ENCODE data around the gene RHOH.

The RHOH gene

DNA sequence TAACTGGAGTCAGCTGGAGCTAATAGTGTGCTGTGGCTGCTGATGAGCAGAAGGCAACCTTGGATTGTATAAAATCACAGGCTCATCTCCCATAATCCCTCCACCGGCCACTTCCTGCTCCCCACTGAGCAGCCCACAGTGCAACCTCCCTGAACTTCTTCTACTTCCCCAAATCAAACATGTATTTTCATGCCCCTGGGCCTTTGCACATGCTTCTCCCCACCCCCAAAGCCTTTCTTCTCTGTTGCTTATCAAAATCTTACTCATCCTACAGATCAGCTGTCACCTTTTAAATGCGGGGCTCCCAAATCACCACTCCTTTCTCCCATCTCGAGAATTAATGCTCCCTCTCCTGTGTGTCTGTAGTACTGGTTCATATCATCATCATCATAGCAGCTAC, 35.8 kb downstream of the RHOH start:
- DNase-seq (ENCODE audit: extremely low read depth in 1 of 2, low read depth in 1 of 2), result no peak

DNA sequence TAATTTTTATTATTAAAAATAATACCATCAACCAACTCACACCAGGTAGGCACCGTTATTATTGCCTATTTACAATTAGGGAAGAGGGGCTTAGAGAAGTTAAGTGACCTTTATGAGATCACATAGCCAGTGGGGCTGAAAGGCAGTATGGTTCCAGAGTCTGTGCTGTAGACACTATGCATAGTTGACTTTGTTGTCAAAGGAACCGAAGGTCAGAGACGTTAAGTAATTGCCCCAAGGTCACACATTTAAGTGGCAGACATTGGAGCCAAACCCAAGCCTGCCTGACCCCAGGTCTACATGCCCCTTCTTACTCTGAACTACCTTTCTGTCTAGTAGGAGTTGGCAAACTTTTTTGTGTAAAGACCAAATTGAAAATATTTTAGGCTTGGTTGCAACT, 36.4 kb downstream of the RHOH start:
- DNase-seq (ENCODE audit: extremely low read depth in 1 of 2, low read depth in 1 of 2), result no peak

DNA sequence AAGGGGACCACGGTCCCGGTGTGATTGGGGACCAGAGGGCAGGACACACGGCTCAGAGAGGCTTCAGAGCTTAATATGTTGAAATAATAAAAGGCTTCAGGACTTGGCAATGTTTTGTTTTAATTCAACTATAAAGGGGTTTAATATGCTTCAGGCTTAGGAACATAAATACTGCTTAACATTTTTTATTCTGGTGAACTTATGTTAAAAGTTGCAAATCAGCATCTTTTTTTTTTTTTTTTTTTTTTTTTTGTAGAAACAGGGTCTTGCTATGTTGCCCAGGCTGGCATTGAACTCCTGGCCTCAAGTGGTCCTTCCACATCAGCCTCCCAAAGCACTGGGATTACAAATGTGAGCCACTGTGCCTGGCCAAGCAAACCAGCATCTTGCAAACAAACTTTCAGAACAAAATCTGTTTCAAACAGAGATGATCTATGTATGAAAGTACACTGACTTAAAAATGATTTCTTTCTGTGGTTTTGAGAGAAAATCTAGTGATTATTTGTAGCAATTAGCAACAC, 37.7 kb downstream of the RHOH start:
- no peak for DNase-seq (ENCODE audit: extremely low read depth in 1 of 2, low read depth in 1 of 2)

DNA sequence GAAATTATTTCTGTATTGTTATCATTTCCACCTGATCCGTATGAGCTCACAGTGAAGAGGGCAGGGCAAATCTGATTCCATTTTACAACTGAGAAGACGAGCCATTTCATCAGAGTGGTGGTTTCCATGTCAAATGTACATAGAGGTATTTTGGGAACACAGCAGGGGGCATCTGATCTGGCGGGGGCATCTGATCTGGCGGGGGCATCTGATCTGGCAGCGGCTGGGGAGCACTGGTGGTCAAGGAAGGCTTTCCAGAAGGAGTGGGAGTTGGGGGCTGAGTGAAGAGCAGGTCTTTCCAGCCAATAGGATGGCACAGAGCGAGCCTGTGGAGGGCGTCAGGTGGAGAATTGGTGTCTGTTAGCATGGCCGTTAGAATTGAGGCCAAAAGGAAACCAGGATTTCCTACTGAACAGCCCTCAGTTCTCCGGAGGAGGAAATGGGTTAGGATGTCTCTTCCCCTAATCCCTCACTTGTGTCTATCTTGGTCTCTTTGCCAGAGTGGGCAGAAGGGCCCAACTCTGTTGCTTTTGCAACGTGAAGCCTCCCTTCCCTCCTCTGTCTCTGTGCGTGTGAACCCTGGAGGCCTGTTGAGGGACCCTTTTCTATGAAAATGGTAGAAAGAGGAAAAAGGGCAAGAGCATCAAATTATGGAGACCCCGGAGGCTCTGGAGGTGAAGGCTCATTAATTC, 41.3 kb downstream of the RHOH start:
- no peak for DNase-seq (ENCODE audit: extremely low read depth in 1 of 2, low read depth in 1 of 2)

DNA sequence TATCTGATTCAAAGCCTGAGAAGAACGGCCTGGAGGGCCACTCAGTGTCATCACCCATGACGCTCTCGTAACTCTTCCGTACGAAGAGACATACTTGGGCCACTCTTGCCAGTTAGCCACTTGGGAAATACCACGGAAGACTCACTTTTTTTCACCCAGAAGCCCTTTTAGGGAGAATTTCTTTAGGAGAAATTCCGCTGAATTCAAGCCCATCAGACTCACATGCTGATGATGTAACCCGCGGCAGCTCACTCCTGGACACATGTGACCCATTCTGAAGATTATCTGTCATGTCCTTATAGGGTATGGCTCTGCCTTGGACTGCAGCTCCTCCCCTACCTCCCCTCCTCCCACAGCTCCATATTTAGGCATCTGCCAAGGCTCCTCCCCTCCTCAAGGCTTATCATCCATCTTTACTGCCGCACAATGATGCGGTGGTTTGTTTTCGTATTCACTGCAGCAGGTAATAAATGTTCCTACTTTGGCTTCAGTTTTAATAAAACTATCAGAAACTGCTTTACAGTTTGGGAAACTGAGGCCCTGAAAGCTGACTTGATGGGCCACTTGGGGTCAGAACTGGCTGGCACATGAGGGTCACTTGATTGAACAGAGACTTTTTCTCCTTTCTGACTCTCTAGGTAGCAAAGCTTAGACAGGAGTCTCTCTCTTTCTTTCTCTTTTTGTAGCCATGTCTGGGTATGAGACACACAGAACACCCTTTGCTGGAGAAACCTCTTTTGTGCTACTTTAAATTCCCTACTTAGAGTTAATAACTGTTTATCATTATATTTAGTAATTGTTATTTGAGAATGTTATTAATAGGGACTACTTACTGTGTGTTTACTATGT, 42.1 kb downstream of the RHOH start:
- peak; percentile 50 for DNase-seq (ENCODE audit: extremely low read depth in 1 of 2, low read depth in 1 of 2)

DNA sequence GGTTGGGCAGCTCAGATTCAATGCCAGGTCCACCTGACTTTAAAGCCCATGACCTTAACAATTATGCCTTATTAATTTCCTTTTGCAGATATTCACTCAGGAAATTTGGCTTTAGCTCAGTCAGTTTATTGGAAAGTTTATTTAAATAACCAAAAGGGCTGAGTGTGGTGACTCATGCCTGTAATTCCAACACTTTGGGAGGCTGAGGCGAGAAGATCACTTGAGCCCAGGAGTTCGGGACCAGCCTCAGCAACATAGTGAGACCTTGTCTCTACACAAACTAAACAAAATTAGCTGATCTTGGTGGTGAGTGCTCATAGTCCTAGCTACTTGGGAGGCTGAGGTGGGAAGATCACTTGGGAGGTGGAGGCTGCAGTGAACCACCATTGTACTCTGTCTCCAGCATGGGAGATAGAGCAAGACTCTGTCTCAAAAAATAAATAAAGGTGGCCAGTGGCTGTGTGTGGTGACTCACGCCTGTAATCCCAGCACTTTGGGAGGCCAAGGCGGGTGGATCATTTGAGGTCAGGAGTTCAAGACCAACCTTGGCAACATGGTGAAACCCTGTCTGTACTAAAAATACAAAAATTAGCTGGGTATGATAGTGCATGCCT, 43.3 kb downstream of the RHOH start:
- DNase-seq (ENCODE audit: extremely low read depth in 1 of 2, low read depth in 1 of 2), result no peak

DNA sequence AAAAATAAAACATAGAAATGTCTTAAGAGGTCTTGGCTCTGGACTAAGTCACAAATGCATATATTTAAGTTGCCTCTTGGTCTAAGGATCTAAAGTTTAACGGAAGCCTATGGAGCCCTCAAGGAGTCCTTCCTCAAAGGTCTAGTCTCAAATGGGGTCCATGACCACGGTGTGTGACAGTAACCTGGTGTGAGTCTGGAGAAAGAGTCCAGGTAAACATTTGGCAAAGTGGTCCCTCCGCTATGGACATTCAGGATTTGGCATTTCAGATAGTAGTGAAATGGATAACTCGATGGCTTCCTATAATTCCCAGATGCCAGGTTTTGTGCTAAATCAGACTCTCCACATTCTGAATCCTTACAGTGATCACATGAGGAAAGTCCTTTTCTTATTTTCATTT, 44.2 kb downstream of the RHOH start:
- no peak for DNase-seq (ENCODE audit: extremely low read depth in 1 of 2, low read depth in 1 of 2)

DNA sequence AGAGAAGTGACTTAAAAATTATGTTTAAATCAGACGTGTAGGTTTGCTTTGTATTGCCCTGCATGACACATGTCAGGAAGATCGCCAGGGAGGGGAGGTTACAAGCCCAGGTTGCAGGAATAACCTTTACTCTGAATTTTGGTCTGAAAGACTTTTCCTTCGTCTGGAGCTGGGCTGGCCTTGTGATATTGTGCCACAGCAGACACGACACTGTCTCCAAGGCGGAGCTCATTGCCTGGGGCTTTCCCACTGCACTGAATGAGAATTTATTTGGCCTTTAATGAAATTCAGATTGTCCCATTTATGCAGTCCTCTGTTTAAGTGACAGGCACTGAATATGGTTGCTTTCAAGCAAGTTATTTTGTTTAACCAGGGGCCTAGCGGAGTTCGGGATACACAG, 45.1 kb downstream of the RHOH start:
- DNase-seq (ENCODE audit: extremely low read depth in 1 of 2, low read depth in 1 of 2), result no peak

DNA sequence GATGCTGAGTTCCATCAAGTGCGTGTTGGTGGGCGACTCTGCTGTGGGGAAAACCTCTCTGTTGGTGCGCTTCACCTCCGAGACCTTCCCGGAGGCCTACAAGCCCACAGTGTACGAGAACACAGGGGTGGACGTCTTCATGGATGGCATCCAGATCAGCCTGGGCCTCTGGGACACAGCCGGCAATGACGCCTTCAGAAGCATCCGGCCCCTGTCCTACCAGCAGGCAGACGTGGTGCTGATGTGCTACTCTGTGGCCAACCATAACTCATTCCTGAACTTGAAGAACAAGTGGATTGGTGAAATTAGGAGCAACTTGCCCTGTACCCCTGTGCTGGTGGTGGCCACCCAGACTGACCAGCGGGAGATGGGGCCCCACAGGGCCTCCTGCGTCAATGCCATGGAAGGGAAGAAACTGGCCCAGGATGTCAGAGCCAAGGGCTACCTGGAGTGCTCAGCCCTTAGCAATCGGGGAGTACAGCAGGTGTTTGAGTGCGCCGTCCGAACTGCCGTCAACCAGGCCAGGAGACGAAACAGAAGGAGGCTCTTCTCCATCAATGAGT, 46.6 kb downstream of the RHOH start:
- DNase-seq (ENCODE audit: extremely low read depth in 1 of 2, low read depth in 1 of 2), result no peak

DNA sequence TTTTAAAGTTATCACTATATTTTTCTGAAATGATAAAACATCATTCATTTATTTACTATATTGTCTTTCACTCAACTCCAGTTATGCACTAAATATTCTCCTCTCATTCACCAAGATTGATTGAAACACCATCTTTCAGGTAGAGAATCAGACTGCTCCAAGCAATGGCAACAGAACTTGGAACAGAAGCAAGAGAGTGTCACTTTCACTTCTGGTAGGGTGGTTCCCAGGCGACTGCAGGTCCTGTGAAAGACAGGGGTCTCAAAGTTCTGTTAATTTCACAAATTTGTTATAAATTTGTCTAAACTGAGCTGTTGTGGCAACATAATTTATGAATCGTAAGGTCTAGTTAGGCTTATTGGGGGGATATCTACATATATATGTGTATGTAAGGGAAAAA, 47.8 kb downstream of the RHOH start:
- DNase-seq (ENCODE audit: extremely low read depth in 1 of 2, low read depth in 1 of 2), result no peak

DNA sequence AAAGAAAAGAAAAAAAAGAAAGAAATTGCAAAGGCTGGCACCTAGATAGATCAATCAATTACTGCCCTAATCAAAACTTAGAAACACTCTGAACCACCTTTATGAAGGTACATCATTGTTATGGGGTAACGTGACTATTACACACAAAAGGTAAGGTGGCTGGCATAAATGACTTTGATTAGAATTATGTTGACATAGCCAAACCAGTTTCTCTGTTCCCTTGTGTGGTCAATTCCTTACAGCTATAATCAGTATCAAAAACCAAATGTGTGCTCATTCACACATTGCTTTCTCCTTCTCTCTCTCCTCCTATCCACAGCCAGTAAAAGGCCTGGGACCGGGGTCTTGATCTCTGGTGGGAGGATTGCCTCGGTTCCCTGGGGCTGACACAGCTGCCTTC, 48.7 kb downstream of the RHOH start:
- no peak for DNase-seq (ENCODE audit: extremely low read depth in 1 of 2, low read depth in 1 of 2)

DNA sequence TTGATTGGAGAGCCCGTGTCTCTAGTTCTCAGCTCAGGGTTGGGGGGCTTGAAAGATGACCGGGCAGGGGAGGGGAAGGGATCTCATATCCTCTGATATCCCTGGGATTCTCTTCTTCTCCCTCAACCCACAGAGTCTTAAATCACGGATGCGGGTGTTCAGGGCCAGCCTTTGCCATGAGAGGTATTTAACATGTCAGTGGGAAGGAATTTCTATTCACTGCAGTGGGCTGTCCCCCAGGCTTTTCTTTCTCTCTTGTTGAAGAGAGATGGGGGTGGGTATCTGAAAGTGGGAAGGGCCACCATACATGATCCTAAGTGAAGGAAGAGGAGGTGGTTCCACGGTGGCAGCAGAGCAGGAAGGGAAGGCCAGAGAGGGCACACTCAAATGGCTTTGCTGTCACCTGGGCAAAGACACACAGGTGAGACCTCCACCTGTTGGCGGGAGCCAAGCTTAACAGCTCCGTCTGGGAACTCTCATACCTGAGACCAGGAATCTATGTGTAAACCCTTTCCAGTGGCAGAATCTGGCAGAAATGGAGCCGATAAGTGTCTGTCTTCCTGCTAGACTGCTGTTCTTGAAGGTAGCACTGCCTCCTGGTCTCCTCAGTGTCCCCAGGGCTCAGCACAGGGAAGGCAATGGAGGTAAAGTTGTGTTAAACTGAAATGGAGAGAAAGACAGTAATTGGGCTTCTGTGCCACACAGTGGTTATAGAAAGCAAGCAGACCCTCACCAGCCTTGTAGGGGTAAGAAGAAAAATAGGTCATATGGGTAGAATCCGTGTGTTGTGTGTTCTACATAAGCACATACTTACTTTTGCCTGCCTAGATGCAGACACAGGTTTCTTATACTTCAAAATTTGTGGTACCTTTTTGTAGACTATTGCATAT, 49.4 kb downstream of the RHOH start:
- DNase-seq (ENCODE audit: extremely low read depth in 1 of 2, low read depth in 1 of 2), result no peak

DNA sequence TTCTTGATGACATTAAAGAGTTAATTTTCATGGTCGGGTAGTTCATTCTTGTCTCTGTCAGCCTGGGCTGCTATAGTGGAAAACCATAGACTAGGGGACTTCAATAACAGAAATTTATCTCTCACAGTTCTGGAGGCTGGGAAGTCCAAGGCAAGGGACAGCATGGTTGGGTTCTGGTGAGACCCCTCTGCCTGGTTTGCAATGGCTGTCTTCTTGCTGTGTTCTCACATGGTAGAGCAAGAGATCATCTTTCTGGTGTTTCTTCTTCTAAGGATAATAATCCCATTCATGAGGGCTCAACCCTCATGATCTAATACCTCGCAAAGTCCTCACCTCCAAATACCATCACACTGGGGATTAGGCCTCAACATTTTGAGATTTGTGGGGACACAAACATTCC, 50.1 kb downstream of the RHOH start:
- DNase-seq (ENCODE audit: extremely low read depth in 1 of 2, low read depth in 1 of 2), result no peak

DNA sequence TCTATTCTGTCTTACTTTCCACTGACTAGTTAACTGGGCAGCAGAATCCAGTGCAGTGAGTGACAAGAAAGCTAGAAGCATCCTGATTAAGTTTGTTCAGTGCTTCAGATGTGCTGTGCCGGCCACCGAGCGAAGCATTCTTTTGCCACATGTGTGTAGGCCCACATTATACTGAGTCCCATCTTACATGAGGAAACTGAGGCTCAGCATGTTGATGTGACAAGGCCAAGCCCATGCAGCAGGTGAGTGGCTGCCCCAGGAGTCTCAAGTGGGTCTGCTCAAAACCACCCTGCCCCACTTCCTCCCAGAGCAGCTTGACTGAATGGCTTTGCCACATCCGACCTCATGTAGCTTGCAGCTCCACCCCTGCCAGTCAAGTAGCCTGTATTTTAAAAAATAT, 50.5 kb downstream of the RHOH start:
- peak in 1 of 2 donors; percentile 49 for DNase-seq (ENCODE audit: extremely low read depth in 1 of 2, low read depth in 1 of 2)

DNA sequence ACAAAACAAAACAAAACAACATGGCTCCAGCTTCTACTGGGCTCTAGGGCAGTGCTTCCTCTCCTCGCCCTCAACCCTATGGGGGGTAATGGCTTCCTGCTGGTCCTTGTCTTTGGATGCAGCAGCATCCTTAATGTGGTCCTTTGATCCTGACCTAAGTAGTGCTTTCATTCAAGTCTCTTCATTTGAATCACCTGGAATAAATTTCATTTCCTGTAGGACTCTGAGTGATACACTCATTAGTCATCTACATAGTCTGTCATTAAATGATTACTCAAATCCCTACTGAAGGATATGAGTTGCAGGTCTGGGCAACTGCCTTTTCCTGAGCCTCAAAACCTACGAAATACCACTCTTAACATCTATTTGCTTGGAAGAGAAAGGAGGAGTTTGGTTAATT, 54.5 kb downstream of the RHOH start:
- DNase-seq (ENCODE audit: extremely low read depth in 1 of 2, low read depth in 1 of 2), result no peak

DNA sequence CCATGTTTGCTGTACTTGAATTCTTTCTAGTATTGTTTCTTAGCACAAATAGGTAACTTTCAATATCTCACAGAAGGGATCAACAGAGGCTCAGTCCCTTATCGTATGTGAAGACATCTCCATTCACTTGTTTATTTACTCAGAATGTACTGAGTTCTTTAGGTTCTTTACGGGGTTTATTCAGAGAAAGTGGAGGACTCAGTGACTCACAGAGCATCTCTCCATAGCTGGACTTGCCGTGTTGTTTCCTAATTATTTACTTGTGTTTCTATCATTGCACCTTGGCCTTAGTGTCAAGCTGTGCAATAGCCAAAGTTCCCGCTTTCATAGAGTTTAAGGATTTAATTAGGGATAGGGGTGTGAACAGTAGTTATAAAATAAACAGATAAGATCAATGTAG, 57.1 kb downstream of the RHOH start:
- no peak for DNase-seq (ENCODE audit: extremely low read depth in 1 of 2, low read depth in 1 of 2)

DNA sequence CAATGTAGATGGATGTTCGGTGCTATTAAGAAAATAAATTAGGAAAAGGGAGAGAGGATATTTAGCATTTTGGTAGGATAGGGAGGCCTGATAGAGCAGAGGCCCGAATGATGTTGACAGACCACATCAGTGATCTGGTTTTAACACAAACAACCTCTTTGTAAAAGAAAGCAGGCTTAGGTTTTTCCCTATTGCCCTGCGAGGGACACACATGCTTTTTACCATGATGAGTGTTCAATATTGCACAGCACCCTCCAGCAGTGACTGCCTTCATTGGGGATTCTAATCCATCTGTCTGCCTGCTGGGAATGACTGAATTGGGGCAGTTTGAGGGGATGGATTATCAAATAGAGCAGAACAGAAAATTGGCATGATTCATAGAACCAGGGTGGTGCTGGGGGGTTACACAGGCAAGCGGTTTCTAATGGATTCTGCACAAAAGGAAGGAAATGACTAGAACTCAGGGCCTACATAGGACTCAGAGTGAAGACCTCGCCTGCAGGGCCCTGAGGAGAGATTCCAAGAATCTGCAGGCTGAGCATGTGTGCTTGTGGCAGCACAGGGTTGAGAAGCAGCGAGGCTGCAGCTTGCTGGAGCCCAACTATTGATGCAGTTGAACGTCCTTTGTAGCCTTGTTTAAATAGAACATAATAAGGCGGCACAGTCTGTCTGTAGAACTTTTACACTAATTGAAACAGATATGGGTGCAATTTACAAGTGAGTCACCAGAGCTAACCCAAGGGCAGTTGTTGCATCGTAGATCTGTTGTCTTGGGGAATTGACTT, 58.0 kb downstream of the RHOH start:
- no peak for DNase-seq (ENCODE audit: extremely low read depth in 1 of 2, low read depth in 1 of 2)

DNA sequence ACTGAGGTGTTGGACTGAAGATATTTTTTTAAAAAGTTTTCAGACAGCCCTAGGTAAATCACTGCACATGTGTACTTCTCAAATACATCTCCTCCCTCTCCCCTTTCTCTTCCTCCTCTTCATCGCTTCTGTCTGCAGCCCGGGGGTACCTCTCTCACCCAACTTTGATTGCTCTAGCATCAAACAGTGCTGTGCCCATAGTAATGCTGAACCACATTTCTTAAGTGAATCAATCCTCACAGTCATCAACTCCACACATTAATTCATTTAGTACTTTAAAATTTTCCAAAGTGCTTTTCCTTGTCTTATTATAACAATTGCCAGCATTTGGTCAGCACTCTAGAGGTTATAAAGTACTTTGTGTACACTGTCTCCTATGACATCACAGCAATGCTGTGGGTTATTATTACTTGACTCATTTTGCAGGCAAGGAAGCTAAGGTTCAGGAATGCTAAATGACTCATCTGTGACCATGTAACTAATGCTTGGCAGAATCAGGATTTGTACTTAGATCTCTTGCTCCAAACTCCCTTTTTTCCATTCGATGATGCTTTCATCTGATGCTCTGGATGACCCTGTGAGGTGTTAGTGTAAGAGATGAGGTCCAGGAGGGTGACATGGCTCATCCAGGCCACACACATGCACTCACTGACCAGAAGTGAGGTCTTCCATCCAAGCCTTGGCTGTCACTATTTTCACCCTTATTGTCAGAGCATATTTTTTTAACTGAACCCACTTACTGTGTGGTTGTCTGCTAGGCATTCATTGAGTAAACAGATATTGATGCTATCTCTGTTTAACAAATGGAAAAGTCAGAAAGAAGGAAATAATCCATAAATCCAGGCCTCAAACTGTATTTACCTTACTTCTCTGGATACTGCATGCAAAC, 58.8 kb downstream of the RHOH start:
- DNase-seq (ENCODE audit: extremely low read depth in 1 of 2, low read depth in 1 of 2), result no peak

DNA sequence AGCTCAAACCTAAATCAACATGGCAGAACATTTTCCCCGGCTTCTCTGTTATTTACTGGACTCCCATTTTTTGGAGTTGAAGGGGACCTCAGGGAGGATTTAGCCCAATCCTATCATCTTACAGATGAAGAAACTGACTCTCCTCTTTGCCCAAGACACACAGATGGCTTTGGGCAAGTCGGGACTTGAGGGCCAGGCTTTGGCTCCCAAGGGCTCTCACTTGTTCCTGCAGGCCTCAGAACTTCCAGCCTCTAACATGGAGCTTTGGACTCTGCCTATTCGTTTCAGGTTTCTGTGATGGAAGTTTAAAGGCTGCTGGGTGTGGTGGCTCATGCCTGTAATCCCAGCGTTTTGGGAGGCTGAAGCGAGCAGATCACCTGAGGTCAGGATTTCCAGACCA, 59.5 kb downstream of the RHOH start:
- no peak for DNase-seq (ENCODE audit: extremely low read depth in 1 of 2, low read depth in 1 of 2)
